Measurements from ENCODE around the gene LRWD1.
"Not testable (repeated sequence)": the region's sequence is repeated elsewhere in the genome, so short reads cannot be mapped to it uniquely, and the experiment has no call there.

DNA sequence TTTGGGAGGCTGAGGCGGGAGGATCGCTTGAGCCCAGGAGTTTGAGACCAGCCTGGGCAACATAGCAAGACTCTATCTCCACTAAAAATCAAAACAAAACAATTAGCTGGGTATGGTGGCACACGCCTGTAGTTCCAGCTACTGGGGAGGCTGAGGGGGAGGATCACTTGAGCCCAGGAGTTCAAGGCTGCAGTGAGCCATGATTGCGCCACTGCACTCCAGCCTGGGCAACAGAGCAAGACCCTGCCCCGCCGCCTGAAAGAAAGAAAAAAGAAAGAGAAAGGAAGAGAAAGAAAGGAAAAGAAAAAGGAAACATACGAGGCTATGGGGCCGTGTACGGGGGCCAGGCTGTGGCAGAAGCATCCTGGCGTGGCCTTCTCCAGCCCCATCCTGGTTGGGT lies 9.9 kb upstream of the LRWD1 start:
- not testable (repeated sequence) for TF ChIP-seq POLR2A (IDR thresholded peaks at IDR 0.05)
- TF ChIP-seq, protein P1, sequence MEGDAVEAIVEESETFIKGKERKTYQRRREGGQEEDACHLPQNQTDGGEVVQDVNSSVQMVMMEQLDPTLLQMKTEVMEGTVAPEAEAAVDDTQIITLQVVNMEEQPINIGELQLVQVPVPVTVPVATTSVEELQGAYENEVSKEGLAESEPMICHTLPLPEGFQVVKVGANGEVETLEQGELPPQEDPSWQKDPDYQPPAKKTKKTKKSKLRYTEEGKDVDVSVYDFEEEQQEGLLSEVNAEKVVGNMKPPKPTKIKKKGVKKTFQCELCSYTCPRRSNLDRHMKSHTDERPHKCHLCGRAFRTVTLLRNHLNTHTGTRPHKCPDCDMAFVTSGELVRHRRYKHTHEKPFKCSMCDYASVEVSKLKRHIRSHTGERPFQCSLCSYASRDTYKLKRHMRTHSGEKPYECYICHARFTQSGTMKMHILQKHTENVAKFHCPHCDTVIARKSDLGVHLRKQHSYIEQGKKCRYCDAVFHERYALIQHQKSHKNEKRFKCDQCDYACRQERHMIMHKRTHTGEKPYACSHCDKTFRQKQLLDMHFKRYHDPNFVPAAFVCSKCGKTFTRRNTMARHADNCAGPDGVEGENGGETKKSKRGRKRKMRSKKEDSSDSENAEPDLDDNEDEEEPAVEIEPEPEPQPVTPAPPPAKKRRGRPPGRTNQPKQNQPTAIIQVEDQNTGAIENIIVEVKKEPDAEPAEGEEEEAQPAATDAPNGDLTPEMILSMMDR (IDR thresholded peaks at IDR 0.05), result not testable (repeated sequence)
